GM12873 (cell line): Measurements from ENCODE around the gene ZBTB17.

Experiments
- CTCF ChIP-seq: IDR thresholded peaks from 2 replicates; pipeline ENCODE4 v1.5.1; 2012; ENCODE audit warnings: low read depth, mild to moderate bottlenecking, moderate library complexity, low read length, control low read depth; ENCODE audit not compliant: insufficient read depth; ENCODE audit errors: missing control alignments

ZBTB17 gene

GRCh38 chr1:15946571-15947381, 29.1 kb downstream of the ZBTB17 start:
- TF ChIP-seq CTCF: no peak

- TF ChIP-seq CTCF: no peak
Measured at GRCh38 chr1:15945832-15946448, 30.0 kb downstream of the ZBTB17 start.

- TF ChIP-seq CTCF: no peak
Measured at GRCh38 chr1:15945011-15945831, 30.7 kb downstream of the ZBTB17 start.

- TF ChIP-seq CTCF: no peak
Measured at GRCh38 chr1:15944308-15945010, 31.4 kb downstream of the ZBTB17 start.

GRCh38 chr1:15943992-15944307, 32.0 kb downstream of the ZBTB17 start:
- no peak for TF ChIP-seq CTCF

- no peak for TF ChIP-seq CTCF
Measured at GRCh38 chr1:15943328-15943991, 32.4 kb downstream of the ZBTB17 start.
